Stimulated activated CD8-positive, alpha-beta memory T cell treated with anti-CD3 and anti-CD28 coated beads, Interleukin-7, amount 100 ng/mL, for 48 hours (primary cell): ENCODE results near the gene ZNF516.

Experiments used
- DNase-seq, 2 donors: peaks; one replicate each; pipeline ENCODE4 v3.0.0-alpha.2; 2020; ENCODE audit warnings: low read depth in 1 of 2; ENCODE audit errors: extremely low read depth in 1 of 2

The ZNF516 gene

DNA sequence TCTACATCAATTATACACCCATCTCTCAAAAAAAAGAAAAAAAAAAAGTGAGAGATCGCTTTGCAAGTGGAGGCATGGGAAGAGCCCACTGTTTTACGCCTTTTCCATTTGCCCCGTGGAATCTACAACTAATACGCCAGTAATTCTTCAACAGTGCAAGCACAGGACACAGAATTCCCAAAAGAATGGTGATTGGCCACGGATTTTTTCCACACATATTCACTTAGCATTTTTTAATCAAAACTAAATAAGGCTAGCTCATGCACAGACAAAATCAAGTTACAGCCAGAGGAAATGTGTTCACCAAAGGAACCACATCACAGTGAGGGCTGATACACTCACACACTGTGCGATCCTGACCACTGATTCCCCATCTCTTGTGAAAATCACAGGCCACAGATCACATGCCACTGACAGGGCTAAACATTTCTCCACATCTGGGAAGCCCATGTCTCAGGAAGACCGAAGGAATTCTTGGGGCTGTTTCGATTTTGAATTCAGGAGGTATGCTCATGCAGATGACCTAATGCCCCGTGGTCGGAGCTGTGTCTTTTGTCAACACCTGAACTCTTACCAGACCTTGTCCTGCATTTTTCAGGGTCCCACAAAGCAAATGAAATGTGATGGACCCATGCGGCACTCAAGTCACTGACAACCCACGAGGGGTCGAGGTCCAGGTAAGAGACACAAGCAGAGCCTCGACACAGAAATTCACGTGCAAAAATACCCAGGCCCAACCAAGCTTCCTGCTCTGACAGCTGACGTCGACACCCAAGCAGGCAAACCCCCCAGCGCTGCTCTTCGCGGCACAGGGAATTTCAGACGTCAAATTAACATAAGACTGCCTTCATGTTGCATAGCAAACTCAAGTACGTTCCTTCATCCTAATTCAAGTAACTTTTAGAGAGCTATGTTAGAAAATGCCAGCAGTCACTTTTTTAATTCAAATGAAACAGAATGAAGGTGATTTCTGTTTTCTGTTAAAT, 69.6 kb downstream of the ZNF516 start:
- DNase-seq = no peak

DNA sequence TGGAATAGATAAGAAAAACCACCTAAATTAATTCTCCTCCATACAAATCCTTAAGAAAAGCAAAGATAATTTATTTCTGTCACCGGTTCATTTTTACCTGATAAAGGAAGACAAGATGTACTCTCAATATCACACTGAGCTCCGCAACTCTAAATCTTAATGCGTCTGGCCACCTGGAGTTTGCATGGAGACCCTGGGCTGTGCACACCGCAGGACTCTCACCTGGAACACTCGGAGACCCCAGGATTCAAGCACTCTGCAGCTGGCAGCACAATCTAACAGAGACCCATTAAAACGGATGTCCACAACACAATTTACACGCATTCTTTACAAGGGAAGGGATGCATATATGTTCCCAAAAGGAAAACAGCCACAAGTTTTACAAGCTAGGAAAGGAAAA, 72.2 kb downstream of the ZNF516 start:
- DNase-seq = no peak

DNA sequence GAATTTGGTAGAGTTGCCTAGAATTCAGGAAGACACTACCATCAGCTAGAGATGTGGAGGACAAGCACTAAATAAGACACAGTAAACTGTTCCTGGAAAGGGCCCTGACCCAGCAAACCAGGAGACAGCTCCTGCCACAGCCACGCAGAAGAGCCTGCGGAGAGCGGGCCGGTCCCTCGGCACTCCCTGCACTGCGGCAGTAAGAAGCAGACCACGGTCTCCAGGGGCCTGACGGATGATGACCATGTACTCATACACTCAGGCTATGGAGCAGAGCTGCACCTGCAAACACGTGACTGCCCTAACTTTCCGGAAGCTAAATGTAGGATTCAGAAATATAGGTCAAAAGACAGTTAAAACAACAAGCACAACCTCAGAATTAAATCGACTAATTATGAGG, 72.9 kb downstream of the ZNF516 start:
- DNase-seq = no peak

DNA sequence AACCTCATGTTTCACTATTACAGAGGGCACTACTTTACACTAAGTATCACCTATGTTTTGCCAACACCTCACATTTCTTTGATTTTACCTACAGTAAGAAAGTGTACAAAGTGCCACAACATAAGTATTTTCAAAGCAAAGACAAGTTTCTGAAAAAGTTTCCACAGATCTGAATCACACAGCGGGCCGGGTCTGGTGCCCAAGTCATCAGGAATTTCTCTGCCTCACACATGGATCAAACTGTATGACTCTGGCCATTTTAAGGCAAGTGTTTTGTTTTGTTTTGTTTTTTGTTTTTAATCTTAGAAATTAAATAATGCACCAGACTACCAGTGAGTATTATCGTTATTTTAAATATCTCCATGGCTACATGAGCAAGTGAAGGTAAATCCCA, 73.4 kb downstream of the ZNF516 start:
- no peak for DNase-seq

DNA sequence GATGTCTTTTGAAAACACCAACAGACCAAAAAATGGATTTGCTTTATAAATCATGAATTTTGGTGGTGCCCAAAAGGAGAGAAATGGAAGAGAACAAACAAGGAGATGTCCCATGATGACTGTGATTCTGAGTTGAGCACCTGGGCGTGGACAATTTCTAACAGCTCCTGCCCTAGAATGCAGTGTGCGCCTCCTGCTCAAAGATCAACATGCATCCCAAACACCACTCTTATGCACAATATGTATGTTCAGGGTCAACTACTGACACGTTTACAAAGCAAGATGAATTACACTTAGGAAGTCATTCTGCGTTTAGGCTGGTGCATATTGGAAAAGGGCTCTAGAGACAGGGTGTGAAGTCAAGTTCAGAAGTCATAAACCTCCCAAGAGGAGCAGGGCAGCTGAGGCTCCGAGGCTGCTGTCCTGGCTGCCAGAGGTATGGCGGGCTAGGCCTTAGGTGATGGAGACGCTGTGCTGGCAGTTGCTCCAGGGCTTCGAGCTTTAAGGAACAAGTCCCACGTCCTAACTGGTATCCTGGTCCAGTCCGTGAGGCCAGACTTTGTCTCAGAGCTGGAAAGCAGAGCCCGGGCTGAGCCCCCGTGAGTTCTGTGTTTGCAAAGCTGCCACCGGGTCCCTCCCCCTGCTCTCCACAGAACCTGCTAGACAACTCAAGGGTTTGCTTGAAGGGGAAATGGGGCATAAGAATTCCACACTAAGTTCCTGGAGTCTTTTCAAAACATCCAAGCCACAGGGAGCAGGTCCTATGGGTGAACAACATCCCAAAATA, 74.0 kb downstream of the ZNF516 start:
- no peak for DNase-seq

DNA sequence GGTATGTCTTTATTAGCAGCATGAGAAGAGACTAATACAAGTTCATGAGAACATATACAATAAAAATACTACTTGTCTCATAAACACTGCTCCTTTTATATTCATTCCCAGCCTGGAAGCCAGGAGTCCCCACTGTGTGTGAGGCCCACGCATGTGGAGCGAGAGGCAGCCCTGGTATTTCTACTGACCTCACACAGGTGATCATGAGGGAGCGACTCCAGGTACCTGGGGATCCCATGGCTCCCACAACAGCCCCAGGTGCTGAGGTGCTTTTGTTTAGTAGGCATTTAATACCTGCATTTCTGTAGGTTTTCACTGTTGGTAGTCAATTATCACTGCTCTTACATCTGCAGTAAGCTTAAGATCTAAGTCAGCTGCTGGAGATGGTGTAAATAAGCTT, 75.2 kb downstream of the ZNF516 start:
- DNase-seq = no peak

DNA sequence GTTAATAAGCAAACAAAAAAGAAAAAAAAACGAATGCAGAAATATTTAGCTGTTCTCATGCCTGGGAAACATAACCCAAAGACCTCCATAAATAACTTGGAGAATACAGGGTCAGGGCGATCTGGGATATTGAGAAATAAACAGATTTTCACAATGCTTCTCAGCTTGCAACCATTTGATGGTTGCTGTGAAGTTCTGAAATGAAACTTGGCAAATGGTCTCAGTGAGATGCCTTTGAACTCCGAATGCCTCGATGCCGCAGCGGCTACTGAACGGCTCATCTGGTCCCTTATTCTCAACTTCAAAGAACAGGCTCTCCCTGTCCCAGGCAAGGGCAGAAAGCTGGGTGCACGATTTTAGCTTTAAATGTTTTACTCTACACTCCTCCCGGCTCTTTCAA, 78.1 kb downstream of the ZNF516 start:
- no peak for DNase-seq

DNA sequence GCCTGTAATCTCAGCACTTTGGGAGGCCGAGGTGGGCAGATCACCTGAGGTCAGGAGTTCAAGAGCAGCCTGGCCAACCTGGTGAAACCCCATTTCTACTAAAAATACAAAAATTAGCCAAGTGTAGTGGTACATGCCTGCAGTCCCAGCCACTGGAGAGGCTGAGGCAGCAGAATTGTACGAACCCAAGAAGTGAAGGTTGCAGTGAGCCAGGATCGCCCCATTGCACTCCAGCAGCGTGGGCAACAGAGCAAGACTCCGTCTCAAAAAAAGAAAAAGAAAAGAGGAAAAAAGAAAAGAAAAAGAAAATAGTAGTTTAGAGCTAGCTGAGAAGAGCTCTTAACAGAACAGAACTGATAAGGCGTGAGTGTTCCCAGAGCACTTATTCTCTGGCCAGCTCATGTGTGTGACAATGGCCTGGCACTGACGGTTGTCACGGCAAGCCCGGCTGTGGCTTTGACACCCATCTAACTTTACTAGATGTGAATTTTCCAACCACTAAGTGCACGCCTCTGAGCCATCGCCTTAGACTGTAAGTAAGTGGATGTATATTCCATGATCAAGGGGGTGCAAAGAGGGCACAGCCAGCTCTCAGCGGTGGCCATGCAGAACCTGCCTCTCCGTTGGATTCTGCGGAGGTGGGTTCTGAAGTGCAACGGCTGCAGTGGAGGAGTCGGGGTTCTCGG, 80.0 kb downstream of the ZNF516 start:
- no peak for DNase-seq

DNA sequence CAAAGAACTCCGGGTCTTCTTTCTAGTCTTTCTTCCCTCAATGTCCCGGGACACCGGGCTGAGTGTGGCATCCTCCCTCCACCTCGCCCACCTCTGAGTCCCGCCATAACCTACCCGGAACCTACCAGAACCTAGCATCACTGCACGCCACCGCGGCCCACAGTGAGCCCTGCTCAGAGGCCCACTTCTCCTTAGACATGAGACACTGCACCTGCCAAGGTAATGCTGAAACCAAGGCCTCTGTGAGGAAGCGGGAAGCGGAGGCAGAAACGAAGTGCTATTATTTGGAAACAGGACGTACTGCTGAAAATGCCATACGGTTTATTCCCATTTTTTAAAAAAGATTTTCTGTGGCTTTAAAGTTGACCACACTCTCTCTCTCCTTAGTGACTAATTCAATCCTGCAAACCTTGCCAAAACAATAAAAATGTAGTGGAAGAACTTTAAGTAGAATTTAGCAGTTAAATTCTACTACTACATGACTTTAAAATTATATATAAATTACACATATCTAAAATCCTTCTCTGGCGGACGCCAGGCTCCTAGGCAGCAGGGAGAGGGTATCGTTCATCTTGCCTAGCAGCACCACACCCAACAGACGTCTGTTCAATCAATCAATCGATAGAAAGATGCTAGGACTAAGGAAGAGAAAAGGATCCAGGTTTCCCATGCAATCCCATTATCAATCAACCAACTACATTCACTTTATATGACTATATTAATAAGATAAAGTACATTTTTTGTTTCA, 82.0 kb downstream of the ZNF516 start:
- no peak for DNase-seq

DNA sequence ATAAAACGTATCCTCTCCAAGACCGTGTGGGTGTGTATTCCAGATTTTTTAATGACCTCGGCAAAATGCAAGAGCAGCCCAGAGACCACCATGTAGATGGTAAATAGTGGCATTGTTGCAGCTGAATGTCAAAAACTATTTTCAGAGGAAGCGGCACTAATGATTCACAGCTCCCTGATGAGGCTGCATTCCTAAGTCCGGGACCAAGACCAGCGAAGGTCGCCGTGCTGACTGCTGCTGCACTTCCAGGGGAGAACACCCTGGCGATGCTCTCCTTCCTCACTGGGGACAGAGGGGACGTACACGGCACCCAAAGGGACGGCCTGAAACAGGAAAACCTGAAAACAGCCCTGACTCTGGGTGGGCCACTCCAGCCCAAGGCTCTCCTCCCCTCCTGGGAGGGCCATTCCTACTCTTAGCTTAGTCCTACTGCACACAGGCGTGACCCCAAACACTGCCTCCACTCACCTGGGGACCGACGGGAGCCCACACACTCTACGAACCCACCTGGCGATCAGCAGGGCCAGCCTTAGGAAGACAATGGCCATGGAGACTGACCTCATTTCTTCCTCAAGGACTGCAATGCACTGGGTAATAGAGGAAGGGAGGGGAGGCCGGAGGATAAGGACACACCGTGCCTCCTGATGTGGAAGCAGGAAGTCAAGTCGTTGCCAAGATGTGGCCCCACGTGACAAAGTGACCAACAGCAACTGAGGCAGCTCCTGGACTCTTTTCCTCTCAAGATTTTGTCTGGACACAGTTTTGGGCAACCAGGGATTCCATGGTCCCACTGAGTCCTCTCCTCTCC, 82.8 kb downstream of the ZNF516 start:
- DNase-seq = no peak

DNA sequence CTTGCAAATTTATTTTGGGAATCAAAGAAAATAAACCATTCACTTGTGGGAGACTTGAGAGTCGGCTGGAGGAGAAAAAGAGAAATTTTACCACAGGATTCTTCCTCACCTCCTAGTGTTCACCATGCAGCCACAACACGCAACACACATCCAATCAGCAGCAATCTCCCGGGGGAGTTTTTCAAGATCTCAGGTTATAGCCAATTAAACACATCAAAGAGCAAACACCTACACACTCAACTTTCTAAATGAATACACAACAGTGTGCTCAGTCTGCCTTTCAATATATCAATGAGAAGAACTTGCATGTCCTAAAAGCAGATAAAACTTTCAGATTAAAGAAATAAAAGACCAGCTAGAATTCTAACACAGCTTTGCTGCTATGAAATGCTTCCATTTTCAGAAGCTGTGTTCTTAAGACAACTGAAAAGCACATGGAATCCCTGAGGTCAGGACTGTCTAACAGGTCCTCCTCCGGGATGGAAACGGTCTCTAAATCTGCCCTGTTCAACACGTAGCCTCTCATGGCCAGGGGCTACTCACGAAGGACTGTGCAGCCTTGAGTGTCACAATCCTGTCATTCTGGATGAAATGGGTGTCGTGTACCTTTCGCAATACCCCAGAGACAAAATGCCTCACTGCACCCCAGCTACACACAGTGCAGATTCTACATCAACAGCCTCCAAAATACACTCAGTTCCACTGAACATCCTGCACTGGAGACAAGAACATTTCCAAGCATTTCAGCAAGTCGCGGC, 84.2 kb downstream of the ZNF516 start:
- no peak for DNase-seq

DNA sequence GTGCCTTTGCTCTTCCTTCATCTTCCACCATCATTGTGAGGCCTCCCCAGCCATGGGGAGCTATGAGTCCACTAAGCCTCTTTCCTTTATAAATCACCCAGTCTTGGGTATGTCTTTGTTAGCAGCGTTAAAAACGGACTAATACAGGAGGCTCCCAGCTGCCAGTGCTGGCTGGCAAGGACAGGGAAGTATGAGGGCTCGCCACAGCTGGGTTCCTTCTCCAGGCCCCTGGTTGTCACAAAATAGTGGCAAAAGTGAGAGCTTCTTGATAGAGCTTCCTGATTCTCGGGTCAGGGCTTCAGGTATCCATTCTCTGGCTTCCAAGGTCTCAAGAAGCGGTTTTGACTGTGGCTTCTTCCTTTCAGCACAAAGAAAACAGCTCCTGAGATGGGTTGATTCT, 85.0 kb downstream of the ZNF516 start:
- DNase-seq = no peak

DNA sequence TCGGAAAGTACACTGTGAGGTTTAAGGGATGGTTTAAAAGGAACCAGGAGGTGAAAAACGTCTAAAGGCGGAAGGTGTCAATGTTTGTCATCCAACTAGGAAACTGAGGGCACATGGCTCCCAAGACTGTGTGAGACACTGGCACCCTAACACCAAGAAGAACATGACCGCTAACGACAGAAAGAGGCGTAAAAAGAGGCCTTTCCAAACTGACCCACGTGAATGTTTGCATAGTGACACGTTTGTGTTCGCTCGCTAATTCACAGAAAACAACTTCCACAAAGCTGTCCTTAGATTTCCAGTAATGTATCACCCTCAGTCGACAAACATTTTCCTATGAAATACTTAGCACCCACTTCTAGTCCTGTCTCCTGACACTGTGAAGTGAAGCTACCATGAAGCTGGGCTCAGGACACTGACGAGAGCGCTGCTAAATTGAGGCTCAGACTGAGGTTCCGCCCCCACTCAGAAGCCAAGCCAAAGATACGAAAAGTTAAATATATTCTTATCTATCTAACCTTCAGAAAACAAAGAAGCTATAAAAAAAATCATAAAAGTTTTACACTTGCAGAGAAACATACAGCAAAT, 86.5 kb downstream of the ZNF516 start:
- no peak for DNase-seq

DNA sequence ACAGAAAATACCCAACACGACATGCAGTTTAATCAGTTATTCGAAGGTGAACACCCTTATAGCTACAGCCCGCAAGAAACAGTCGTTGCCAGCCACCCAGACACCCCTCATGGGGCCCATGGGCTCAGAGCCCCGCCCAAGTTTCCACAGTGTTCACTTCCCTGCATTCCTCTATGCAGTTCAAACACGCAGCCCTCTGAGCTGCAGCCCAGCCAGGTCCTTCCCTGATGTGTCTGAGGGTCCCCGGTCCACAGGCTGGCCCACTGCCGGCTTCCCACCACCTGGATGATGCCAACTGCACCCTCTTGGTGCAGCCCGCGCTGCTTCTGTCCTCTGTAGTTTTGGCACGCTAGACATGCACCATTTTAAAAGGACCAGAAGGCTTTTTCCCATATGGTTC, 87.4 kb downstream of the ZNF516 start:
- no peak for DNase-seq

DNA sequence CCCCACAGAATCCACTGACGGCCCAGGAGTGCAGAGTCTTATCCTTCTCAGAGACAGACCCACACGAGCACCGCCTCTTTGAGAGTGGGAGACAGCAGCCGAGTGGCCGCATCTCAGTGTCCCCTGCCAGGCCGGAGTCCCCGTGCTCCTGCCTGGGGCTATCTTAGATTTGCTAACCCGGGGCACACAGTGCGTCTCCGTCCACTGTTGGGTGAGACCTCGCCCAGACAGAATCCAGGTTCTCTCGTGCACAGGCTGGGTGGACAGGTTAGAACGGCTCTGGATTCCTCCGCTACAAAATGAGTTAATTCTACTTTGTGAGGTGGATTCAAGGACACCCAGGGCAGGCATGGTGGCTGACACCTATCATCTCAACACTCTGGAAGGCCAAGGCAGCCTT, 88.3 kb downstream of the ZNF516 start:
- no peak for DNase-seq

DNA sequence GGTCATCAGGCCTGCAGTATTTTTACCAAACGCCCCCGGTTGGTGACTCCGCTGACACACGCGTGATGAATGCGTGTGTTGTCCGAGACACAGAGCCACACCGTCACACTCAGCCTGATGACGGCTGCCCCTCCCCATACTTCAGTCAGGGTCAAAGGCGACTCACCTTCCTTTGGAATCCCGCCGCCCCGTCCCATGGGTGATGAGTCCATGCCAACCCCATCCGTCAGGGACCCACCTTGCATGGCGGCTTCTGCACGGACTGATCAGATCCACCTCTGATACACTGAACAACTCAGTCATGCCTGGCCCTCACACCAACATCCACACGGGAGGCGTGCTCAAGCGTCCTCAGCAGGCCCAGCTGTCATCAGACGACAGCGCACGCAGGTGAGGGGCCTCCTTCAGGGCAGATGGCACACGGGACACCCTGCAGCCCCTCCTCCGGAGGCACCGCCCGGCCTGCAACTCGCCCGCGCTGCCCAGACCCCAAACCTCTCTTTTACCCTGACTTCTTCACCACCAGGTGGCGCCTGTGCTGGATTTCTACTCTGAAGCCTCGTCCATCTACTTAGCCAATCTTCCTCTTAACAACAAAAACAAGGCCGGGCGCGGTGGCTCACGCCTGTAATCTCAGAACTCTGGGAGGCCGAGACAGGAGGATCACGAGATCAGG, 89.2 kb downstream of the ZNF516 start:
- DNase-seq = peak in 1 of 2 donors; percentile 23

DNA sequence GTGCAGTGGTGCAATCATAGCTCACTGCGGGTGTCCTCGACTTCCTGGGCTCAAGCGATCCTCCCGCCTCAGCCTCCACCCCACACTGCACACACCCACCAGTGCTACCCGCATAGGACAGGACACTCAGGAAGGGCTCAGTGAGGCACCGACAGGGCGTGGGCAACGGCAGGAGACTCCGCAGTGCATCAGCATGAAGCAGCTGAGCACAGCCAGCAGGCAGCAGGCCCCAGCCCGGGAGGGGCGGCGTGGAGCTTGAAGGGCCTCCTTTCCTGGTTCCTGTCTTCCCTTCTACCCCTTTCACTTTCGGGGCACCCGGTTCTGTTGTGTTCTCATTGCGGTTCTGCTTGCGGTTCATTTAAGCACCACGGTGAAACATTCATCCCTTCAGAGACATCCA, 89.8 kb downstream of the ZNF516 start:
- DNase-seq = no peak

DNA sequence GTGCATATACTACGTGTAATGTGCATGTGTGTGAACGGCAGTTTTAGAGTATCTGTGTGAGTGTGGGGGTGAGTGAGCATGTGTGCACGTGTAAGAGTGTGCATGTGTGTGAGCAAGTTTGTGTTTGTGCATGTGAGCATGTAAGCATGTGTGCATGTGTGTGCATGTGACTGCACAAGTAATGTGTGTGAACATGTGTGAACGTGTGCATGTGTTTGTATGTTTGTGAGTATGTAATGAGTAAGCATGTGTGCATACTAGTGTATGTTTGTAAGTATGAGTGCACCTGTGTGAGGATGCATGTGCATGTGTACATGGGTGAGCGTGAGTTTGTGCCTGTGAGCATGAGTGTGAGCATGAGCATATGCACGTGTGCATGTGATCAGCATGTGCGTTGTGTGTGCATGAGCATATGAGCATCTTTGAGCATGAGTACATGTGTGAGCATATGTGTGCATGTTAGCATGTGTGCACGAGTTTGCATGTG, 90.7 kb downstream of the ZNF516 start:
- no peak for DNase-seq
